Measurements from ENCODE around the gene TNF. TPM values are rescaled to one million over a fixed set of nuclear protein-coding genes. Genes with fewer than 3 reads are reported as not detected.

The TNF gene
- total RNA-seq, 4 donors from 2014 or later: 0.67 to 3.4 TPM; not detected in 2

GRCh38 chr6:31580438-31580740, 5.0 kb downstream of the TNF start:
- Histone ChIP-seq H3K27me3 (no peaks in the 10 kb centered on the region), H3K9me3 (no peaks in the 10 kb centered on the region), H3K27ac (peak overlapping the region; percentile 76 to 93 (median 86)), H3K4me3 (peak overlapping the region; percentile 68 to 78 (median 70)), H3K4me1 (peaks cover 0 to 16% (median 10%) of the 10 kb centered on the region in 4 donors), H3K36me3 (no peaks in the 10 kb centered on the region)
- no peak for TF ChIP-seq CTCF (IDR thresholded peaks at IDR 0.05)
- no peak for TF ChIP-seq POLR2A (IDR thresholded peaks at IDR 0.05)
- no peak for DNase-seq

- peak; percentile 88 to 96 (median 90) for DNase-seq
- peak overlapping the region; percentile 68 to 78 (median 70) for H3K4me3 ChIP-seq
- H3K9me3 ChIP-seq: no peaks in the 10 kb centered on the region
- TF ChIP-seq CTCF (IDR thresholded peaks at IDR 0.05): peak; percentile 93 to 99 (median 96)
- TF ChIP-seq POLR2A (IDR thresholded peaks at IDR 0.05): no peak
- peaks cover 0 to 21% (median 12%) of the 10 kb centered on the region in 4 donors for H3K4me1 ChIP-seq
- H3K27me3 ChIP-seq: no peaks in the 10 kb centered on the region
- H3K36me3 ChIP-seq: no peaks in the 10 kb centered on the region
- peak overlapping the region; percentile 76 to 93 (median 86) for H3K27ac ChIP-seq
Measured at GRCh38 chr6:31580807-31581433, 5.6 kb downstream of the TNF start.

- Histone ChIP-seq H3K27ac (peak overlapping the region; percentile 76 to 93 (median 86)), H3K36me3 (no peaks in the 10 kb centered on the region), H3K4me1 (peaks cover 0 to 28% (median 15%) of the 10 kb centered on the region in 4 donors), H3K27me3 (no peaks in the 10 kb centered on the region), H3K4me3 (peak overlapping the region; percentile 68 to 78 (median 70)), H3K9me3 (no peaks in the 10 kb centered on the region)
- peak in 1 of 3 donors; percentile 68 for DNase-seq
- peak in 1 of 6 experiments; percentile 8 for TF ChIP-seq CTCF (IDR thresholded peaks at IDR 0.05)
- TF ChIP-seq POLR2A (IDR thresholded peaks at IDR 0.05): no peak
Measured at GRCh38 chr6:31581434-31582229, 6.3 kb downstream of the TNF start.

GRCh38 chr6:31582230-31582643, 6.9 kb downstream of the TNF start, which contains the start of gene LTB:
Gene LTB (minus strand): TSS chr6:31582424. CDS start chr6:31582417, 7 bp downstream.
- no peaks in the 10 kb centered on the region for H3K9me3 ChIP-seq
- peaks cover 0 to 31% (median 18%) of the 10 kb centered on the region in 4 donors for H3K4me1 ChIP-seq
- TF ChIP-seq CTCF (IDR thresholded peaks at IDR 0.05): no peak
- no peak for TF ChIP-seq POLR2A (IDR thresholded peaks at IDR 0.05)
- H3K27me3 ChIP-seq: no peaks in the 10 kb centered on the region
- H3K4me3 ChIP-seq: peak within 1 kb of the TSS; percentile 68 to 78 (median 70)
- peak within 1 kb of the TSS; percentile 76 to 93 (median 86) for H3K27ac ChIP-seq
- no peaks in the 10 kb centered on the region for H3K36me3 ChIP-seq
- DNase-seq: peak in 2 of 3 donors; percentile 87 to 88

- H3K36me3 ChIP-seq: no peaks in the 10 kb centered on the region
- H3K27ac ChIP-seq: peak overlapping the region; percentile 19 to 93 (median 54)
- H3K9me3 ChIP-seq: no peaks in the 10 kb centered on the region
- no peaks in the 10 kb centered on the region for H3K27me3 ChIP-seq
- peak in 5 of 6 experiments; percentile 11 to 43 (median 32) for TF ChIP-seq CTCF (IDR thresholded peaks at IDR 0.05)
- no peak for TF ChIP-seq POLR2A (IDR thresholded peaks at IDR 0.05)
- DNase-seq: peak in 1 of 3 donors; percentile 63
- H3K4me1 ChIP-seq: peaks cover 0 to 33% (median 19%) of the 10 kb centered on the region in 4 donors
- no peak overlapping the region for H3K4me3 ChIP-seq
Measured at GRCh38 chr6:31585491-31585890, 10.1 kb downstream of the TNF start.

Data from Peyer's patch (tissue), 4 donors.